Stromal cell of bone marrow (primary cell): ENCODE results near the gene AKAP7.
"Not testable (repeated sequence)": the region's sequence is repeated elsewhere in the genome, so short reads cannot be mapped to it uniquely, and the experiment has no call there.

ENCODE experiments used
- DNase-seq: peaks from one replicate; pipeline ENCODE4 v3.0.0-alpha.2; 2012; ENCODE audit warnings: low read depth

Gene AKAP7

GRCh38 chr6:131255911-131256310 lies 120.6 kb downstream of the AKAP7 start:
- DNase-seq, result no peak

GRCh38 chr6:131257104-131257503 lies 121.8 kb downstream of the AKAP7 start:
- DNase-seq, result no peak

GRCh38 chr6:131258010-131258652 lies 122.9 kb downstream of the AKAP7 start:
- no peak for DNase-seq

- no peak for DNase-seq
Observed at GRCh38 chr6:131258816-131259476, 123.7 kb downstream of the AKAP7 start.

- DNase-seq, result not testable (repeated sequence)
Observed at GRCh38 chr6:131260960-131261359, 125.7 kb downstream of the AKAP7 start.

- no peak for DNase-seq
Observed at GRCh38 chr6:131262060-131262459, 126.8 kb downstream of the AKAP7 start.

- DNase-seq, result no peak
Observed at GRCh38 chr6:131265939-131266338, 130.7 kb downstream of the AKAP7 start.

- DNase-seq, result no peak
Observed at GRCh38 chr6:131268303-131268702, 133.0 kb downstream of the AKAP7 start.

GRCh38 chr6:131269565-131270391 lies 134.5 kb downstream of the AKAP7 start:
- no peak for DNase-seq

- no peak for DNase-seq
Observed at GRCh38 chr6:131270534-131270933, 135.3 kb downstream of the AKAP7 start.

GRCh38 chr6:131275273-131275672 lies 140.0 kb downstream of the AKAP7 start:
- DNase-seq, result no peak

- no peak for DNase-seq
Observed at GRCh38 chr6:131277591-131277990, 142.3 kb downstream of the AKAP7 start.

GRCh38 chr6:131281471-131282270 lies 146.4 kb downstream of the AKAP7 start:
- DNase-seq, result no peak

GRCh38 chr6:131282365-131282764 lies 147.1 kb downstream of the AKAP7 start:
- no peak for DNase-seq

- DNase-seq, result no peak
Observed at GRCh38 chr6:131283466-131284175, 148.4 kb downstream of the AKAP7 start.

- no peak for DNase-seq
Observed at GRCh38 chr6:131285548-131285947, 150.3 kb downstream of the AKAP7 start.

GRCh38 chr6:131286469-131287040 lies 151.3 kb downstream of the AKAP7 start:
- no peak for DNase-seq

GRCh38 chr6:131288214-131288613 lies 152.9 kb downstream of the AKAP7 start:
- no peak for DNase-seq

- DNase-seq, result no peak
Observed at GRCh38 chr6:131290955-131291354, 155.7 kb downstream of the AKAP7 start.

- no peak for DNase-seq
Observed at GRCh38 chr6:131292145-131292938, 157.1 kb downstream of the AKAP7 start.
